Stimulated activated CD8-positive, alpha-beta memory T cell treated with anti-CD3 and anti-CD28 coated beads, Interleukin-4, amount 100 ng/mL, for 4 hours (primary cell): ENCODE measurements around the gene HMX3.
"Not testable (repeated sequence)": the region's sequence is repeated elsewhere in the genome, so short reads cannot be mapped to it uniquely, and the experiment has no call there.

Source experiments
- DNase-seq, 2 donors: peaks; one replicate each; pipeline ENCODE4 v3.0.0-alpha.2; 2020; ENCODE audit warnings: low read depth in 2 of 2, low spot score in 1 of 2

The HMX3 gene

GRCh38 chr10:123171616-123172015, 35.8 kb downstream of the HMX3 start:
- not testable (repeated sequence) for DNase-seq

GRCh38 chr10:123175389-123176387, 39.9 kb downstream of the HMX3 start:
- no peak for DNase-seq

GRCh38 chr10:123178390-123178789, 42.6 kb downstream of the HMX3 start:
- not testable (repeated sequence) for DNase-seq

GRCh38 chr10:123180101-123181090, 44.6 kb downstream of the HMX3 start:
- DNase-seq, result no peak

GRCh38 chr10:123183724-123184123, 48.0 kb downstream of the HMX3 start:
- no peak for DNase-seq

- DNase-seq, result no peak
These were observed 52.0 kb downstream of the HMX3 start for GRCh38 chr10:123187781-123188180.
